ENCODE data around the gene INSM2. TPM values are rescaled to one million over a fixed set of nuclear protein-coding genes. Genes with fewer than 3 reads are reported as not detected.

The INSM2 gene
- total RNA-seq, 1 donor, result not detected

DNA sequence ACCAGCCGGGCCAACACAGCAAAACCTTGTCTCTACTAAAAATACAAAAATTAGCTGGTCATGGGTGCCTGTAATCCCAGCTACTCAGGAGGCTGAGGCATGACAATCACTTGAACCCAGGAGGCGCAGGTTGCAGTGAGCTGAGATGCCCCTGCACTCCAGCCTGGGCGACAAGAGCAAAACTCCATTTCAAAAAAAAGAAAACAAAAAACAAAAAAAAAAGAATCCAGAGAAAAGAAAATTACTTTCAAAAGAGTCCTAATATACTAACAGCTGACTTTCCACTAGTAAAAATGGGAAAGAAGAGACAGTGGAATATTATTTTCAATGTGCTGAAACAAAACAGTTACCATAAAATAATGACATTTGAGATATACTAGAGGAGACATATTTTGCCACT lies 8.3 kb upstream of the INSM2 start:
- Histone ChIP-seq H2AFZ (ENCODE audit: low read length) (no peak overlapping the region), H3K4me3 (ENCODE audit: insufficient read depth, low read length) (no peak overlapping the region), H3K4me1 (ENCODE audit: insufficient read depth, low read length) (no peaks in the 10 kb centered on the region), H3K36me3 (ENCODE audit: insufficient read depth, low read length) (no peaks in the 10 kb centered on the region), H4K20me1 (ENCODE audit: insufficient read depth, low read length) (no peaks in the 10 kb centered on the region), H3K27ac (ENCODE audit: low read depth, low read length) (no peak overlapping the region), H3K27me3 (ENCODE audit: insufficient read depth, low read length) (peaks cover 19% of the 10 kb centered on the region), H3K4me2 (ENCODE audit: insufficient read depth, low read length) (no peak overlapping the region), H3K9me3 (ENCODE audit: low read depth, low read length) (no peaks in the 10 kb centered on the region), H3K79me2 (ENCODE audit: insufficient read depth, low read length) (no peaks in the 10 kb centered on the region)
- TF ChIP-seq, protein P1, sequence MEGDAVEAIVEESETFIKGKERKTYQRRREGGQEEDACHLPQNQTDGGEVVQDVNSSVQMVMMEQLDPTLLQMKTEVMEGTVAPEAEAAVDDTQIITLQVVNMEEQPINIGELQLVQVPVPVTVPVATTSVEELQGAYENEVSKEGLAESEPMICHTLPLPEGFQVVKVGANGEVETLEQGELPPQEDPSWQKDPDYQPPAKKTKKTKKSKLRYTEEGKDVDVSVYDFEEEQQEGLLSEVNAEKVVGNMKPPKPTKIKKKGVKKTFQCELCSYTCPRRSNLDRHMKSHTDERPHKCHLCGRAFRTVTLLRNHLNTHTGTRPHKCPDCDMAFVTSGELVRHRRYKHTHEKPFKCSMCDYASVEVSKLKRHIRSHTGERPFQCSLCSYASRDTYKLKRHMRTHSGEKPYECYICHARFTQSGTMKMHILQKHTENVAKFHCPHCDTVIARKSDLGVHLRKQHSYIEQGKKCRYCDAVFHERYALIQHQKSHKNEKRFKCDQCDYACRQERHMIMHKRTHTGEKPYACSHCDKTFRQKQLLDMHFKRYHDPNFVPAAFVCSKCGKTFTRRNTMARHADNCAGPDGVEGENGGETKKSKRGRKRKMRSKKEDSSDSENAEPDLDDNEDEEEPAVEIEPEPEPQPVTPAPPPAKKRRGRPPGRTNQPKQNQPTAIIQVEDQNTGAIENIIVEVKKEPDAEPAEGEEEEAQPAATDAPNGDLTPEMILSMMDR (IDR thresholded peaks at IDR 0.05; ENCODE audit: extremely low read depth, low read depth, low read length), result no peak
- DNase-seq (ENCODE audit: insufficient read length, low spot score, missing footprints), result no peak

DNA sequence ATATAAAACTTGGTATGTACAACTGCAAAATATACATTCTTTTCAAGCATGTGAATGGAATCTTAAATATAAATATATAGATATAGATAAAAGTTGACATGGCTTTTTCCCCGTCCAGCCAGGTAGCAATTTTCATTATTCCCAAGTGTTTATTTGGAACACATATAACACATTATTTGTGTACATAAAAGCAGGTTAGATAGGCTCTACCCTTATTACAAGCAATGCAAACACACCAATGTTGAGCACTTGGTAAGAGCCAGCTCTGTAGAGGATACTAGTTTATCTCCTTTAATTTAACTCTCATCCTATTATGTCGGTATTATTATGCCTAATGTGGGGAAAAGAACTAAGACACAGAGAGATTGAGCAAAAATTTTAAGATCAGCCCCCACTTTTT lies 7.0 kb upstream of the INSM2 start:
- H3K36me3 ChIP-seq (ENCODE audit: insufficient read depth, low read length), result no peaks in the 10 kb centered on the region
- H3K4me2 ChIP-seq (ENCODE audit: insufficient read depth, low read length), result no peak overlapping the region
- H4K20me1 ChIP-seq (ENCODE audit: insufficient read depth, low read length), result no peaks in the 10 kb centered on the region
- H3K79me2 ChIP-seq (ENCODE audit: insufficient read depth, low read length), result no peaks in the 10 kb centered on the region
- no peaks in the 10 kb centered on the region for H3K9me3 ChIP-seq (ENCODE audit: low read depth, low read length)
- no peak for DNase-seq (ENCODE audit: insufficient read length, low spot score, missing footprints)
- no peaks in the 10 kb centered on the region for H3K4me1 ChIP-seq (ENCODE audit: insufficient read depth, low read length)
- TF ChIP-seq, protein P1 (IDR thresholded peaks at IDR 0.05; ENCODE audit: extremely low read depth, low read depth, low read length), result no peak
- no peak overlapping the region for H2AFZ ChIP-seq (ENCODE audit: low read length)
- H3K4me3 ChIP-seq (ENCODE audit: insufficient read depth, low read length), result no peak overlapping the region
- H3K27ac ChIP-seq (ENCODE audit: low read depth, low read length), result no peak overlapping the region
- H3K27me3 ChIP-seq (ENCODE audit: insufficient read depth, low read length), result peaks cover 28% of the 10 kb centered on the region

DNA sequence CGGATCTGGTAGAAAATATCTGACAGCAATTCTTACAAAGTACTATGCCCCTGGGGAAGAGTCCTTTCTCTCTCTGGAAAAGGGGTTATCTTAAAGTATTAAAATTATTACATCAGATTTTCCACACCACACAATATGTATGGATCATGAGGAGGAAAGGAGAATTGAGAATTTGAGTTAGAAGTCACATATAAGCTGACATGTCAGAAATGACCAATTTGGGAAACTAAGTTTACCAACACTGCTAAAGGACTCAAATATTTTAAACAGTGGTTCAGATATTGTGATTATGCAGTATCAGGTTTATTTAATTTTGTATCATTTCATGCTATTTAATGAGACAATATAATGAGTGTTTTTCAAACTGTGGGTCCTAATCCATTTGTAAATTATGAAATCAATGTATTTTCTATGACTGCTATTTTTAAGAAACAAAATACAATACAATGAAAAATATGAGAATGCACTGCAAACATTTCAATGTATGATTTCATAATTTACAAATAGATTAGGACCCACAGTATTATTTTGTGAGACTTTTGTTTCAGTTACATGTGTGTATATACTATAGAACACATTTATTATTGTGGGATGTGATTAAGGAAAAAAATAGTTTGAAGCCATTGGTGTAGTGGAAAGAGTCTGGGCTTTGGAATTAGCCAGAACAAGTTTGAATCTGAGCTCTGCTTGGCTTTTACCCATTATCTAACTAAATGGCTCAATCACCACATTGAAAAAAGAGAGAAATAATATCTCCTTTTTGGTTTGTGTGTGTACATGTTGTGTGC lies 1.8 kb upstream of the INSM2 start:
- H3K4me3 ChIP-seq (ENCODE audit: insufficient read depth, low read length), result no peak overlapping the region
- H3K27me3 ChIP-seq (ENCODE audit: insufficient read depth, low read length), result peaks cover 67% of the 10 kb centered on the region

DNA sequence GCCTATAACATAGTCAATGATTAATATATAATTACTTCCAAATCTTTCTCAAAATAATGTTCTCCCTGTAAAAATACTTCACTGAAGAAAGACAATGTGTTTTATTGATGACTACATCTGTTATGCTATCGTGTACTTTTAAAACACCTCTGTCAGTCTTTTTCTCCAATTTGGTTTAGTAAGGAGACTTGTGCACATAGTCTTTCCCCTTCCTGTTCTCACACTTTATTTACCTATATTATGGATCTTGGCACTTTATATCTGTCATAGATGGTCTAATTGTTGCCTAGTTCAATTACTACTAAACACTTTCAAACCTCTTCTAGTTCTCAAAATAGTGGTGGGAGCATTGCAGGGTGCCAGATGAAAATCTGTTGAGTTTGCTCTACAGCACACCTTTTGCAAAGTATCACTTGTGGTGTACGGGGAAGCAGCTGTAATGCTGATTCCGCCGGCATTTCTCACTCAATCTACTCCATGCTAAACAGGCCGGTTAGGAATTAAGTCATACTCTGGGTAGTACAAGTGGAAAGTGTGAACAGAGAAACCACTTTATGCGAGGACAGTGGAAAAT lies 1.1 kb upstream of the INSM2 start:
- Histone ChIP-seq H3K4me1 (ENCODE audit: insufficient read depth, low read length) (peaks cover 14% of the 10 kb centered on the region), H3K79me2 (ENCODE audit: insufficient read depth, low read length) (no peaks in the 10 kb centered on the region), H3K36me3 (ENCODE audit: insufficient read depth, low read length) (no peaks in the 10 kb centered on the region), H3K27me3 (ENCODE audit: insufficient read depth, low read length) (peaks cover 67% of the 10 kb centered on the region), H4K20me1 (ENCODE audit: insufficient read depth, low read length) (peaks cover 5% of the 10 kb centered on the region), H2AFZ (ENCODE audit: low read length) (no peak overlapping the region), H3K27ac (ENCODE audit: low read depth, low read length) (no peak overlapping the region), H3K4me2 (ENCODE audit: insufficient read depth, low read length) (peak overlapping the region; percentile 83), H3K9me3 (ENCODE audit: low read depth, low read length) (no peaks in the 10 kb centered on the region), H3K4me3 (ENCODE audit: insufficient read depth, low read length) (peak overlapping the region; percentile 69)
- TF ChIP-seq, protein P1 (IDR thresholded peaks at IDR 0.05; ENCODE audit: extremely low read depth, low read depth, low read length), result no peak
- no peak for DNase-seq (ENCODE audit: insufficient read length, low spot score, missing footprints)

More for the DNA sequence above, 1.8 kb upstream of the INSM2 start:
- Histone ChIP-seq H3K9me3 (ENCODE audit: low read depth, low read length) (no peaks in the 10 kb centered on the region), H3K4me1 (ENCODE audit: insufficient read depth, low read length) (peaks cover 14% of the 10 kb centered on the region), H3K27ac (ENCODE audit: low read depth, low read length) (no peak overlapping the region), H4K20me1 (ENCODE audit: insufficient read depth, low read length) (peaks cover 5% of the 10 kb centered on the region), H3K4me2 (ENCODE audit: insufficient read depth, low read length) (no peak overlapping the region), H3K36me3 (ENCODE audit: insufficient read depth, low read length) (no peaks in the 10 kb centered on the region), H2AFZ (ENCODE audit: low read length) (no peak overlapping the region), H3K79me2 (ENCODE audit: insufficient read depth, low read length) (no peaks in the 10 kb centered on the region)
- TF ChIP-seq, protein P1 (IDR thresholded peaks at IDR 0.05; ENCODE audit: extremely low read depth, low read depth, low read length), result no peak
- no peak for DNase-seq (ENCODE audit: insufficient read length, low spot score, missing footprints)
